Neural progenitor cell (in vitro differentiated cells): ENCODE measurements around the gene CEP104. TPM values are rescaled to one million over a fixed set of nuclear protein-coding genes. Genes with fewer than 3 reads are reported as not detected.

Experiments used
- DNase-seq: peaks from one replicate; pipeline ENCODE4 v3.0.0-alpha.2; 2016; ENCODE audit warnings: low spot score
- H2AFZ ChIP-seq: fragments of 200-600 bp; sonication (generic); replicated peaks from 2 replicates; pipeline ENCODE4 v1.6.1; 2016; ENCODE audit warnings: antibody characterized with exemption
- H3F3A ChIP-seq: fragments of 200-600 bp; sonication (generic); 2 replicates; pipeline ENCODE4 v1.6.1; 2016; ENCODE audit warnings: antibody characterized with exemption, low read depth
- H3K27ac ChIP-seq: fragments of 200-600 bp; sonication (generic); 2 replicates; pipeline ENCODE4 v1.5.1; 2016; ENCODE audit warnings: mild to moderate bottlenecking
- H3K27me3 ChIP-seq: fragments of 200-600 bp; sonication (generic); 2 replicates; pipeline ENCODE4 v1.6.1; 2016; ENCODE audit warnings: mild to moderate bottlenecking, moderate library complexity
- H3K36me3 ChIP-seq: fragments of 200-600 bp; sonication (generic); 2 replicates; pipeline ENCODE4 v1.5.1; 2016
- H3K4me1 ChIP-seq: fragments of 200-600 bp; sonication (generic); 2 replicates; pipeline ENCODE4 v1.6.1; 2016; ENCODE audit warnings: mixed run types
- H3K4me2 ChIP-seq: fragments of 200-600 bp; sonication (generic); 2 replicates; pipeline ENCODE4 v1.6.1; 2016
- H3K4me3 ChIP-seq: fragments of 200-600 bp; sonication (generic); 2 replicates; pipeline ENCODE4 v1.5.1; 2016
- H3K79me2 ChIP-seq: fragments of 200-600 bp; sonication (generic); 2 replicates; pipeline ENCODE4 v1.6.1; 2016; ENCODE audit warnings: low read depth
- H3K9ac ChIP-seq: fragments of 200-600 bp; sonication (generic); 2 replicates; pipeline ENCODE4 v1.6.1; 2016
- H3K9me3 ChIP-seq: fragments of 200-600 bp; sonication (generic); 2 replicates; pipeline ENCODE4 v1.5.1; 2016; ENCODE audit warnings: low read depth
- H4K20me1 ChIP-seq: fragments of 200-600 bp; sonication (generic); 2 replicates; pipeline ENCODE4 v1.6.1; 2016; ENCODE audit warnings: low read depth
- H3K27ac Mint-ChIP-seq: 3 replicates; pipeline ENCODE4 v1.8.0; 2021; ENCODE audit warnings: mixed read lengths
- H3K27me3 Mint-ChIP-seq: 2 replicates; pipeline ENCODE4 v1.8.0; 2022; ENCODE audit warnings: low read depth, mild to moderate bottlenecking, inconsistent platforms, moderate library complexity, mixed read lengths; ENCODE audit not compliant: insufficient read depth
- H3K36me3 Mint-ChIP-seq: 3 replicates; pipeline ENCODE4 v1.8.0; 2021; ENCODE audit warnings: mixed read lengths
- H3K4me1 Mint-ChIP-seq: 3 replicates; pipeline ENCODE4 v1.8.0; 2021; ENCODE audit warnings: mixed read lengths
- H3K4me3 Mint-ChIP-seq: 3 replicates; pipeline ENCODE4 v1.8.0; 2021; ENCODE audit warnings: mild to moderate bottlenecking, moderate library complexity, mixed read lengths
- H3K9me3 Mint-ChIP-seq: 3 replicates; pipeline ENCODE4 v1.8.0; 2020; ENCODE audit warnings: mixed read lengths
- EZH2 ChIP-seq: fragments of 200-600 bp; sonication (generic); IDR thresholded peaks from 2 replicates; pipeline ENCODE4 v1.6.1; 2017; ENCODE audit warnings: antibody characterized with exemption, mild to moderate bottlenecking, moderate library complexity
- EZH2phosphoT487 ChIP-seq: fragments of 200-600 bp; sonication (generic); IDR thresholded peaks from 2 replicates; pipeline ENCODE4 v1.6.1; 2017; ENCODE audit warnings: antibody characterized with exemption
- total RNA-seq: library from RNA; depleted of rRNA; stranded (reverse); fragments of >200 nt; gene quantifications from 2 replicates; pipeline ENCODE4 v1.2.3, GENCODE V29; 2015; ENCODE audit warnings: low replicate concordance
- TF ChIP-seq, protein P1 (sequence below): fragments of 200-600 bp; sonication (generic); IDR thresholded peaks from 2 replicates; pipeline ENCODE4 v1.5.1; 2017; ENCODE audit warnings: antibody characterized with exemption, mild to moderate bottlenecking

CEP104 gene
- total RNA-seq, 1 donor from 2014 or later = 12.9 TPM

DNA sequence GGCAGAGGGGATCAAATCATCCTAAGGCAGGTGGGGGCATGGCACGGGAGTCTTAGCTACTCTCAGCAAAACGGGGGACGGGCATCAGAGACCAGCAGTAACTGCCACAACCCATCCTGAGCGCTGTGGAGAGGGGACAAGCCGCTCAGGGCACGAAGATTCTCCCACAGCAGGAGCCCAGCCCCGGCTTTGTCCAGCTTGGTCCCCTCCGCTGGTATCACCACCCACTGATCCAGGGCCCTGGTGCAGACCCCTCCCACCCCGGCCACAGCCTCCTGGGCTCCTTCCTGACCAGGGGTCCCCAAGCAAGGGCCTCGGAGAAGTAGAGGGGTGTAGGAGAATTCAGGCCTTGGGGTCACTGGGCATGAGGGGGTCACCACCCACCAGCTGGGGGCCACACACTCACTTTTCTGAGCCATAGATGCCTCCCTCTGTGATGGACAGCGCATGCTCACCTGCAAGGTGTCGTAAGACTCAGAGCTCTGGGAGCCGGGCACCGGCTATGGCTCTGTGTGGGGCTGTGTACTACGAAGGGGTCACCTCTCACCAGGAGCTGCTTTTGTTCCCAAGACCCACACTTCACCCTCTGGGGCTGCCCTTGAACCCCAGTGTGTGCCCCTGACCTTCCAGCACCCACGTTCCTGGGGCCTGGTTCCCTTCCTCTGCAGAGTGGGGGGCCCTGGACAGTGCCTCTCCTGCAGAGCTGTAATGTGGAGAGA, 86.8 kb downstream of the CEP104 start:
- Histone ChIP-seq H3K36me3 (no peaks in the 10 kb centered on the region), H2AFZ (no peak overlapping the region), H4K20me1 (peaks cover 4% of the 10 kb centered on the region), H3K4me3 (no peak overlapping the region), H3F3A (peaks cover 5% of the 10 kb centered on the region), H3K4me1 (peaks cover 7% of the 10 kb centered on the region), H3K27me3 (peaks cover 26% of the 10 kb centered on the region), H3K9me3 (no peaks in the 10 kb centered on the region), H3K79me2 (no peaks in the 10 kb centered on the region), H3K4me2 (no peak overlapping the region), H3K27ac (no peak overlapping the region), H3K9ac (no peak overlapping the region)
- Mint-ChIP-seq H3K4me1 (peaks cover 22% of the 10 kb centered on the region), H3K4me3 (peak overlapping the region; percentile 77), H3K36me3 (no peaks in the 10 kb centered on the region), H3K9me3 (peaks cover 13% of the 10 kb centered on the region), H3K27ac (no peak overlapping the region), H3K27me3 (peaks cover 10% of the 10 kb centered on the region)
- DNase-seq = no peak
- TF ChIP-seq EZH2 (no peak), EZH2phosphoT487 (no peak)
- TF ChIP-seq, protein P1, sequence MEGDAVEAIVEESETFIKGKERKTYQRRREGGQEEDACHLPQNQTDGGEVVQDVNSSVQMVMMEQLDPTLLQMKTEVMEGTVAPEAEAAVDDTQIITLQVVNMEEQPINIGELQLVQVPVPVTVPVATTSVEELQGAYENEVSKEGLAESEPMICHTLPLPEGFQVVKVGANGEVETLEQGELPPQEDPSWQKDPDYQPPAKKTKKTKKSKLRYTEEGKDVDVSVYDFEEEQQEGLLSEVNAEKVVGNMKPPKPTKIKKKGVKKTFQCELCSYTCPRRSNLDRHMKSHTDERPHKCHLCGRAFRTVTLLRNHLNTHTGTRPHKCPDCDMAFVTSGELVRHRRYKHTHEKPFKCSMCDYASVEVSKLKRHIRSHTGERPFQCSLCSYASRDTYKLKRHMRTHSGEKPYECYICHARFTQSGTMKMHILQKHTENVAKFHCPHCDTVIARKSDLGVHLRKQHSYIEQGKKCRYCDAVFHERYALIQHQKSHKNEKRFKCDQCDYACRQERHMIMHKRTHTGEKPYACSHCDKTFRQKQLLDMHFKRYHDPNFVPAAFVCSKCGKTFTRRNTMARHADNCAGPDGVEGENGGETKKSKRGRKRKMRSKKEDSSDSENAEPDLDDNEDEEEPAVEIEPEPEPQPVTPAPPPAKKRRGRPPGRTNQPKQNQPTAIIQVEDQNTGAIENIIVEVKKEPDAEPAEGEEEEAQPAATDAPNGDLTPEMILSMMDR = no peak

DNA sequence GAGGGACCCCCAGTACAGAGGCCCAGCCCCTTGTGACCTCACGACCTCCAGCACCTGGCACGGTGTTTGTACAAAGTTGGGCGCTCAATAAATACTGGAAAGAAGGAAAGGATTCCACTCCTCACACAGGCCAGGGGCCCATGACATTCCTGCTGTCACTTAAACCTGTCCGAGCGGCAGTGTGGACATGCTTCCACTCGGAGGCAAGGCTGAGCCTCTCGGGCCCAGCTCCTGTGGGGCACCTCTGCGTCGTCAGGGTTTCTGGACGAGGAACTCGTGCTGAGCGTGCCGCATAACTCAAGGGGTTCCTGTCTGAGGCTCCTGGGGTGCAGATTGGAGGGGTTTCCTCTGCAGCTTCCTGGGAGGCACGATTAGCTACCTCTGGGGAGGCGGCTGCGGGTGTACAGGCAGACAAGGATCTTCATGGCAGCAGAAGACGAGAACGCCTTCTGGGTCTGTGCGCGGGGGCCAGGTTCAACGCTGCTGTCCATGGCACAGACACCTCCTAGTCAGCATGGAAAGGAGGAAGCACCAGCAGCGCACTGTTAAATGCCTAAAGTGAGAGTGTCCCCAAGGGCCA, 88.1 kb downstream of the CEP104 start:
- Histone ChIP-seq H3K4me2 (no peak overlapping the region), H2AFZ (no peak overlapping the region), H3F3A (peaks cover 5% of the 10 kb centered on the region), H3K4me3 (no peak overlapping the region), H3K9me3 (no peaks in the 10 kb centered on the region), H3K36me3 (no peaks in the 10 kb centered on the region), H3K4me1 (peaks cover 3% of the 10 kb centered on the region), H3K27me3 (peaks cover 26% of the 10 kb centered on the region), H3K27ac (no peak overlapping the region), H3K9ac (no peak overlapping the region), H3K79me2 (no peaks in the 10 kb centered on the region), H4K20me1 (peaks cover 4% of the 10 kb centered on the region)
- no peaks in the 10 kb centered on the region for H3K36me3 Mint-ChIP-seq
- no peak overlapping the region for H3K4me3 Mint-ChIP-seq
- H3K27ac Mint-ChIP-seq = no peak overlapping the region
- no peak for TF ChIP-seq EZH2phosphoT487
- no peak for TF ChIP-seq EZH2
- TF ChIP-seq, protein P1 = no peak
- peaks cover 18% of the 10 kb centered on the region for H3K4me1 Mint-ChIP-seq
- no peak for DNase-seq
- peaks cover 15% of the 10 kb centered on the region for H3K9me3 Mint-ChIP-seq
- peaks cover 8% of the 10 kb centered on the region for H3K27me3 Mint-ChIP-seq

DNA sequence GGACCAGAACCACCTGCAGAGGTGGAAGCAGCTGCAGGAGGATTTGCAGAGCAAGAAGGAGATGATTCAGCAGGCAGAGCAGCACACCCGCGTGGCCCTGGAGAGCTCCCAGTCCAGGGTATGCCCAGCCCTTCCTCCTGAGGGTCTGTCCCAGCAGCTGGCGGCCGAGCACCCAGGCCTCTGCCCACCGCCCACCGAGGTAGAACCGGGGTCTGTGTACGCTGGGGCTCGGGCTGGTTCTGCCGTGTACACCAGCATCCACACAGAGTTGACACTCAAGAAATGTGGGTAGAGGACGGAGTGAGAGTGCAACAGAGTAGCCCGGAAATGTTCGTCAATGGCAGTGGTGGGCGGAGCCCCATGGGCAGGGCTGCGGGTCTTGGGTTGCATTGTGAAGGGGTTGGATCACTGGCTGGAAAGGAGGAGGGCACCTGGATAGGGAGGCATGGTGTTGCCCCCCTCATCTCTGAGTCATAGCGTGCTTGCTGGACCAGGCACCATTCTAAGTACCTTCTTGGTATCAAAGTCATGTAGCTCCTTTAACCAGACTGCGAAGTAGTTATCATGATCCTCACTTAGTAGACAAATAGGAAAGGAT, 89.6 kb downstream of the CEP104 start:
- TF ChIP-seq, protein P1 = no peak
- TF ChIP-seq EZH2 = no peak
- no peak for TF ChIP-seq EZH2phosphoT487
- H3K4me1 ChIP-seq = no peaks in the 10 kb centered on the region
- no peak for DNase-seq
- Mint-ChIP-seq H3K27ac (peak overlapping the region; percentile 46), H3K36me3 (no peaks in the 10 kb centered on the region), H3K9me3 (peaks cover 15% of the 10 kb centered on the region), H3K4me1 (peaks cover 14% of the 10 kb centered on the region), H3K4me3 (no peak overlapping the region), H3K27me3 (peaks cover 8% of the 10 kb centered on the region)
- no peaks in the 10 kb centered on the region for H3K79me2 ChIP-seq
- H3K27me3 ChIP-seq = peaks cover 16% of the 10 kb centered on the region
- no peaks in the 10 kb centered on the region for H3K36me3 ChIP-seq
- H3F3A ChIP-seq = no peaks in the 10 kb centered on the region
- no peak overlapping the region for H3K27ac ChIP-seq
- H3K9ac ChIP-seq = no peak overlapping the region
- H3K4me3 ChIP-seq = no peak overlapping the region
- no peaks in the 10 kb centered on the region for H3K9me3 ChIP-seq
- H2AFZ ChIP-seq = no peak overlapping the region
- no peaks in the 10 kb centered on the region for H4K20me1 ChIP-seq
- no peak overlapping the region for H3K4me2 ChIP-seq
